Kidney epithelial cell (primary cell): ENCODE data around the gene MACROD2. TPM values are rescaled to one million over a fixed set of nuclear protein-coding genes. Genes with fewer than 3 reads are reported as not detected.

Source experiments
- DNase-seq: peaks from one replicate; pipeline ENCODE4 v3.0.0-alpha.2; 2010; ENCODE audit warnings: low read depth
- H3K27me3 ChIP-seq: 2 replicates; pipeline ENCODE4 v1.6.0; 2011; ENCODE audit warnings: low read length; ENCODE audit not compliant: control insufficient read depth, insufficient read depth
- H3K36me3 ChIP-seq: 2 replicates; pipeline ENCODE4 v1.5.1; 2011; ENCODE audit warnings: low read length; ENCODE audit not compliant: control insufficient read depth, insufficient read depth
- H3K4me3 ChIP-seq: 2 replicates; pipeline ENCODE4 v1.5.1; 2011; ENCODE audit warnings: low read depth, mild to moderate bottlenecking, control low read depth, low read length
- total RNA-seq: library from RNA; depleted of rRNA; stranded (reverse); fragments of >200 nt; gene quantifications from 2 replicates; pipeline ENCODE4 v1.2.3, GENCODE V29; 2015
- TF ChIP-seq, protein P1 (sequence below): IDR thresholded peaks from 2 replicates; pipeline ENCODE4 v1.5.1; 2011; ENCODE audit warnings: mild to moderate bottlenecking, moderate library complexity, low read length, control low read depth, inconsistent platforms; ENCODE audit not compliant: insufficient read depth, poor library complexity, severe bottlenecking

Gene MACROD2
- total RNA-seq, 1 donor from 2014 or later = 0.79 TPM

- TF ChIP-seq, protein P1, sequence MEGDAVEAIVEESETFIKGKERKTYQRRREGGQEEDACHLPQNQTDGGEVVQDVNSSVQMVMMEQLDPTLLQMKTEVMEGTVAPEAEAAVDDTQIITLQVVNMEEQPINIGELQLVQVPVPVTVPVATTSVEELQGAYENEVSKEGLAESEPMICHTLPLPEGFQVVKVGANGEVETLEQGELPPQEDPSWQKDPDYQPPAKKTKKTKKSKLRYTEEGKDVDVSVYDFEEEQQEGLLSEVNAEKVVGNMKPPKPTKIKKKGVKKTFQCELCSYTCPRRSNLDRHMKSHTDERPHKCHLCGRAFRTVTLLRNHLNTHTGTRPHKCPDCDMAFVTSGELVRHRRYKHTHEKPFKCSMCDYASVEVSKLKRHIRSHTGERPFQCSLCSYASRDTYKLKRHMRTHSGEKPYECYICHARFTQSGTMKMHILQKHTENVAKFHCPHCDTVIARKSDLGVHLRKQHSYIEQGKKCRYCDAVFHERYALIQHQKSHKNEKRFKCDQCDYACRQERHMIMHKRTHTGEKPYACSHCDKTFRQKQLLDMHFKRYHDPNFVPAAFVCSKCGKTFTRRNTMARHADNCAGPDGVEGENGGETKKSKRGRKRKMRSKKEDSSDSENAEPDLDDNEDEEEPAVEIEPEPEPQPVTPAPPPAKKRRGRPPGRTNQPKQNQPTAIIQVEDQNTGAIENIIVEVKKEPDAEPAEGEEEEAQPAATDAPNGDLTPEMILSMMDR = no peak
- H3K27me3 ChIP-seq = no peaks in the 10 kb centered on the region
- H3K4me3 ChIP-seq = no peak overlapping the region
- DNase-seq = no peak
- H3K36me3 ChIP-seq = no peaks in the 10 kb centered on the region
Observed at GRCh38 chr20:15619816-15620215, 1624.5 kb downstream of the MACROD2 start.

- Histone ChIP-seq H3K4me3 (no peak overlapping the region), H3K36me3 (no peaks in the 10 kb centered on the region), H3K27me3 (no peaks in the 10 kb centered on the region)
- TF ChIP-seq, protein P1 = no peak
- DNase-seq = no peak
Observed at GRCh38 chr20:15622368-15622767, 1627.1 kb downstream of the MACROD2 start.

DNA sequence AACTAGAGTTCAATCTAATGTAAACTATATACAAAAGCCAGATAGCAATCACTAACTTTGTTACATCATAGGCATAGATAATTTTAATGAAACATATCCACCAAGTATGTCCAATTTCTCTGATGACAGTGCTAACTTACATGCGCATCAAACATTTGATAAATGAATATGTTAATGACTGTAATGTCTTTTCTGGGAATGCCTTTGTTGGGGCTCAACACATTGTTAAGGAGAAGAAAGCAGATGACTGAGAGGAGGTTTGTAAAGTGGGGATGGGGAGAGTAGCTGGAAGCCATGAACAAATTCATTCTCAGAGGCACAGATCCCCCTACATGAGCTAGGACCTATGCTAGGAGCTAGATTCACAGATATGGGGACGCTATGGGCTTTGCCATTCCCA lies 1627.9 kb downstream of the MACROD2 start:
- TF ChIP-seq, protein P1 = no peak
- Histone ChIP-seq H3K4me3 (no peak overlapping the region), H3K36me3 (no peaks in the 10 kb centered on the region), H3K27me3 (no peaks in the 10 kb centered on the region)
- DNase-seq = no peak

DNA sequence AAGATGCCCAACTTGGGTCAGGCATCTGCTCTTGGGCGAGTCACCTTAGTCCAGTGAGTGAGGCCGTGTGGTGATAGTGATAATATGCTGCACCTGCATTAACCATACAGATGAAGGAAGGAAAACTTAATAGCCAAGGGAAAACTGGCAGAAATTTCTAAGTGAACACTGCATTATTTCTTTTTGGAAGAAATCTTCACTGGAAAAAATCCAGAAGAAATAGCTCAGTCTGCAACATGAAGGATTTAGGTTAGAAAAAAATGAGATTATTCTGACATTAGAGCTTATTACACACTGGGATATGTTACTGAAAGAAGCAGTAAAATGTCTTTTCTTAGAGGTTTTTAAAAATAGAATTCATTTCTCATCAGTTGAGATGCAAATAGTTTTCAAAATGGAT lies 1630.7 kb downstream of the MACROD2 start:
- TF ChIP-seq, protein P1 = no peak
- no peak for DNase-seq
- H3K4me3 ChIP-seq = no peak overlapping the region
- H3K36me3 ChIP-seq = no peaks in the 10 kb centered on the region
- H3K27me3 ChIP-seq = no peaks in the 10 kb centered on the region

DNA sequence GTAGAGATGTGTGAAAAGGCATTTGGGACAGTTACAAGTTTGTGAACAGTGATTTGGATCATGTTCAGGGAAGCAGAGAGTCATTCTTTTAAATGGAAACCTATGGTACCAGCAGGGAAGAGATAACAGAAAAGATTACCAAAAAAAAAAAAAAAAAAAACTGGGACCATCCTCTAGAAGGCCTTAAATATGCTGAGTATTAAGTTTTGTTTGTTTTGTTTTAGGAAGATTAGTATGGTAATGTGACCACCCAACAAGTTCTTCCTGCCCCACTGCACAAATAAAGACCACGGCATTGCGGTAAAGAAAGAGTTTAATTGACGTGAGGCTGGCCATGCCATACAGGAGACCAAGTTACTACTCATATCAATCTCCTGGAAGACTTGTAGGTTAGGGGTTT lies 1631.8 kb downstream of the MACROD2 start:
- TF ChIP-seq, protein P1 = no peak
- Histone ChIP-seq H3K4me3 (no peak overlapping the region), H3K36me3 (no peaks in the 10 kb centered on the region), H3K27me3 (no peaks in the 10 kb centered on the region)
- no peak for DNase-seq

GRCh38 chr20:15627501-15627903 lies 1632.2 kb downstream of the MACROD2 start:
- no peak for DNase-seq
- no peaks in the 10 kb centered on the region for H3K27me3 ChIP-seq
- no peak overlapping the region for H3K4me3 ChIP-seq
- TF ChIP-seq, protein P1 = no peak
- H3K36me3 ChIP-seq = no peaks in the 10 kb centered on the region
